ENCODE data around the gene RNASEH2C. TPM values are rescaled to one million over a fixed set of nuclear protein-coding genes. Genes with fewer than 3 reads are reported as not detected.

RNASEH2C gene
- total and polyA plus RNA-seq, 10 of the 15 experiments (the other 5 are each of a cell fraction or from before 2014, with no cell fraction given) = 5.0 to 160 (median 47.1) TPM

DNA sequence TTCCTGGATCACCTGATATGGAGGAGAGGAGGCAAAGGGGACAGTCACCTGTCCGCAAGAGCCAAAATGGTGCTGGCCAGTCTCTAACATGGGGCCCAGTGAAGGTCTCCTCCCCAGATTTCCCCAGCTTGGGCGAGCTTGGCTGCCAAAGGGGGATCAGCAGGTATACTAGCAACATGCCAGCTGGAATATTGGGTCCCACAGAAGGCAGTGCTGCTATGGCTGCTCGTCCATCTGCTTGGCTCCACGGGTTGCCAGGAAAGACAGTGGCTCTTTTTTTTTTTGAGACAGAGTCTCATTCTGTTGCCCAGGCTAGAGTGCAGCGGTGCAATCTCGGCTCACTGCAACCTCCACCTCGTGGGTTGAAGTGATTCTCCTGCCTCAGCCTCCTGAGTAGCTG lies 21.3 kb downstream of the RNASEH2C start:
- Histone ChIP-seq H3K36me3 (ENCODE audit: control insufficient read depth in 2 of 2, insufficient read depth in 2 of 2, low read length in 1 of 2) (no peaks in the 10 kb centered on the region), H3K4me1 (ENCODE audit: control insufficient read depth, insufficient read depth, low read length) (no peaks in the 10 kb centered on the region), H3K79me2 (ENCODE audit: control insufficient read depth, insufficient read depth, low read length) (no peaks in the 10 kb centered on the region), H3K4me2 (ENCODE audit: control insufficient read depth, insufficient read depth) (no peak overlapping the region), H4K20me1 (ENCODE audit: control insufficient read depth, insufficient read depth) (no peaks in the 10 kb centered on the region), H3K9ac (ENCODE audit: control insufficient read depth, insufficient read depth, low read length) (no peak overlapping the region), H2AFZ (ENCODE audit: control insufficient read depth, low read depth, low read length) (no peak overlapping the region), H3K9me3 (replicated peaks; ENCODE audit: control insufficient read depth, insufficient read depth, low read length) (no peaks in the 10 kb centered on the region), H3K27me3 (replicated peaks in 1 of 2; ENCODE audit: control insufficient read depth in 2 of 2, insufficient read depth in 2 of 2, low read length in 1 of 2) (no peaks in the 10 kb centered on the region), H3K27ac (ENCODE audit: control insufficient read depth, insufficient read depth) (no peak overlapping the region), H3K4me3 (no peak overlapping the region)
- intact Hi-C loops (cut with micrococcal nuclease; ENCODE audit: unreplicated experiment) = no loop called here
- no peak for FAIRE-seq
- CTCF ChIA-PET = interaction anchor here (0.6 kb wide), 1 partner anchor 24 kb away, joined by 3 read pairs; no protein-coding TSS in a partner anchor
- RAD21 ChIA-PET (ENCODE audit: unreplicated experiment) = no interaction called here
- DNase-seq (ENCODE audit: low read depth, low spot score) = no peak
- no peak for ATAC-seq
- TF ChIP-seq, protein P1, sequence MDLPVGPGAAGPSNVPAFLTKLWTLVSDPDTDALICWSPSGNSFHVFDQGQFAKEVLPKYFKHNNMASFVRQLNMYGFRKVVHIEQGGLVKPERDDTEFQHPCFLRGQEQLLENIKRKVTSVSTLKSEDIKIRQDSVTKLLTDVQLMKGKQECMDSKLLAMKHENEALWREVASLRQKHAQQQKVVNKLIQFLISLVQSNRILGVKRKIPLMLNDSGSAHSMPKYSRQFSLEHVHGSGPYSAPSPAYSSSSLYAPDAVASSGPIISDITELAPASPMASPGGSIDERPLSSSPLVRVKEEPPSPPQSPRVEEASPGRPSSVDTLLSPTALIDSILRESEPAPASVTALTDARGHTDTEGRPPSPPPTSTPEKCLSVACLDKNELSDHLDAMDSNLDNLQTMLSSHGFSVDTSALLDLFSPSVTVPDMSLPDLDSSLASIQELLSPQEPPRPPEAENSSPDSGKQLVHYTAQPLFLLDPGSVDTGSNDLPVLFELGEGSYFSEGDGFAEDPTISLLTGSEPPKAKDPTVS (IDR thresholded peaks at IDR 0.05; ENCODE audit: low read depth, low read length) = no peak
- TF ChIP-seq SMC3 (IDR thresholded peaks at IDR 0.05; ENCODE audit: borderline replicate concordance, low read length) (no peak), POLR2AphosphoS2 (IDR thresholded peaks at IDR 0.05; ENCODE audit: low read depth, low read length) (no peak), ZNF274 (IDR thresholded peaks at IDR 0.05; ENCODE audit: insufficient read depth, insufficient read length) (no peak), TBL1XR1 (IDR thresholded peaks at IDR 0.05; ENCODE audit: low read depth, low read length) (no peak), KAT2A (conservative IDR thresholded peaks at IDR 0.05; ENCODE audit: control insufficient read depth, low read depth, low read length) (no peak), NR2F1 (conservative IDR thresholded peaks at IDR 0.05) (no peak), RAD51 (IDR thresholded peaks at IDR 0.05) (no peak), WRNIP1 (IDR thresholded peaks at IDR 0.05; ENCODE audit: borderline replicate concordance, low read depth, low read length) (no peak), RFX5 (IDR thresholded peaks at IDR 0.05; ENCODE audit: low read depth, low read length) (no peak), POU2F2 (IDR thresholded peaks at IDR 0.05; ENCODE audit: borderline replicate concordance, low read depth, low read length) (no peak), FOS (IDR thresholded peaks at IDR 0.05; ENCODE audit: borderline replicate concordance, extremely low read depth, insufficient read length) (no peak), BCLAF1 (IDR thresholded peaks at IDR 0.05) (no peak), SRF (IDR thresholded peaks at IDR 0.05; ENCODE audit: low read depth in 2 of 2, low read length in 2 of 2) (no peak), CBFB (IDR thresholded peaks at IDR 0.05; ENCODE audit: low read depth) (no peak), SMAD1 (IDR thresholded peaks at IDR 0.05; ENCODE audit: low read depth, partially characterized antibody) (no peak), POLR2A (IDR thresholded peaks at IDR 0.05; ENCODE audit: low read depth, low read length) (no peak)
- in situ Hi-C loops (cut with MboI) = no loop called here
- 52% methylated on average over 7 of the region's 7 CpGs for WGBS (ENCODE audit: insufficient coverage, insufficient replicate concordance, low lambda C conversion rate, missing lambda C conversion rate)
- POLR2A ChIA-PET = no interaction called here
- SMC1A ChIA-PET (ENCODE audit: uncharacterized antibody, unreplicated experiment) = no interaction called here
- BruUV-seq (replicated peaks) = no TSS peak

Measured in GM12878 (cell line).